GM21423 (cell line): Measurements from ENCODE around the gene SEMA6D.

ENCODE experiments used
- ATAC-seq: cut with Tn5 transposase; IDR thresholded peaks from one replicate; pipeline ENCODE4 v1.9.1; 2021; ENCODE audit warnings: mild to moderate bottlenecking, moderate library complexity; ENCODE audit not compliant: unreplicated experiment

Gene SEMA6D

GRCh38 chr15:47741907-47742306 is 24.6 kb downstream of the SEMA6D start:
- no peak for ATAC-seq

DNA sequence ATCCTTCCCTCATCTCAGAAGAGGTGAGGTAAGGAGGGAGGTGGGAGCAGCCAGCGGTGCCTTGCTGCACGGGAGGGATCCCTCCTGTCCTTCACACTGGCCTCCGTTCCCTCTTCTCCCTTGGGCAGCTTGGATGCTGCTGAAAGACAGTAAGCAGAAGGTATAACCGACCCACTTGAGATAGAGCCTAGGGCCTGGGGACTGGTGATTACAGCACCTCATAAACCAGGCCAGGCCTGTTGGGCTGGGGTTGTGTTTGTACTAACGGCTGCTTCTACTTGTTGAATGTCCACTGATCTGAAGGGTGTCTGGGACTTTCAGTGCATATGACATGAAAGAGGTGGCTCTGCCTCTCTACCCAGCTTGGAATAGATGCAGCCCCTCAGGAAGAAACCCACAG is 25.0 kb downstream of the SEMA6D start:
- no peak for ATAC-seq

GRCh38 chr15:47742742-47743141 is 25.4 kb downstream of the SEMA6D start:
- ATAC-seq, result no peak

GRCh38 chr15:47743385-47743784 is 26.1 kb downstream of the SEMA6D start:
- no peak for ATAC-seq

DNA sequence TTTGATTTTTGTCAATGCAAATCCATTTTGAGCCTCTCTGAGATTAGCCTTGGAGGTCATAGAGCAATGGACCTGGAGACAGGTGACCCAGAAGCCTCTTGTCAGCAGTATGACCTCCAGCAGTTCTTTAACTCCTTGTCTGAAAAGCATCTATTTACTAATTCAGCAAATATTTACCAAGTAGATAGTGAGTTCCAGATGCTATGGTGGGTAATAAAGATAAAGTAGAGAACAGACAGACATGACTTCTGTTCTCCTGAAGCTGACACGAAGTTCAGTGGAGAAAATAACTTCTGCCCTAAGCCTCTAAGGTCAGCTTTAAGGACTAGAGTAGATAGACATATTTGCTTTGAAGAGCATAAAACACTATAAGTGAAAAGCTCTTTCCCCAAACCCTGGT is 26.6 kb downstream of the SEMA6D start:
- no peak for ATAC-seq

DNA sequence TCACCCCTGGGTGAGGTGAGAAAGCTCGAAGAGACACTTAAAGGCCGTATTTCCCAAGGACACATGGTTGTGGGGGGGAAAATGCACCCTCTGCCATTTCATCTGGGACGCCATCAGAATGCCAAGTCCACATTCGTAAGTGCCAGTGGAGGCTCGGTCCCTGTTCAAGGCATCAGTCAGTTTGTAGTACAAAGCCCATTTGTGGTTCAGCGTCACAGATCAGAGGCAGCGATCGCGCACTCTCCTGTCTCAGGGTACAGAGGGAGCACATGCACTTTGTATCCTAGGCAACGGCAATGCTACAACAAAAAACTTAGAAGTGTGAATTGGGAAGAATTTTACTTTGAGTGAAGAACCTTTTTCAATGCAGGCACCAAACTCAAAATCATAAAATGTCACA is 27.2 kb downstream of the SEMA6D start:
- no peak for ATAC-seq

- no peak for ATAC-seq
Observed at GRCh38 chr15:47744973-47745372, 27.7 kb downstream of the SEMA6D start.

DNA sequence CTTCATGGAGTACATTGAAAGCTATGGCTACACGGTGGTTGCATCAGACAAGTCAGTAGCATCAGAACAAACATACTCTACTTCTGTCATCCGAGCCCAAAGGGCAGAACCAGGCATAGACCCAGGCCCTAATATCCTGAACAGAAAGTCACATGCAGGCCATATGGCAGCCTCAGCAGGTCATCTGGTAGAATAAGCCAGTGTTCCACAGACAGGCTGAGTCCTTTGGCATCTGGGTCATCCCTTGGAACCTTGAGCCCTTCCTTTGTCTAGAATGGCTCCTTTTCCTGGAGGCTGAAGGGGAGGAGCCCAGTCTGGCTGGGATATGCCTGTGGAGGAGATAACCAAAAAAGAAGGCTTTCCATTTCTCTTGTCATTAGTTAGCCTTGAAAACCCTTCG is 29.2 kb downstream of the SEMA6D start:
- ATAC-seq, result no peak

DNA sequence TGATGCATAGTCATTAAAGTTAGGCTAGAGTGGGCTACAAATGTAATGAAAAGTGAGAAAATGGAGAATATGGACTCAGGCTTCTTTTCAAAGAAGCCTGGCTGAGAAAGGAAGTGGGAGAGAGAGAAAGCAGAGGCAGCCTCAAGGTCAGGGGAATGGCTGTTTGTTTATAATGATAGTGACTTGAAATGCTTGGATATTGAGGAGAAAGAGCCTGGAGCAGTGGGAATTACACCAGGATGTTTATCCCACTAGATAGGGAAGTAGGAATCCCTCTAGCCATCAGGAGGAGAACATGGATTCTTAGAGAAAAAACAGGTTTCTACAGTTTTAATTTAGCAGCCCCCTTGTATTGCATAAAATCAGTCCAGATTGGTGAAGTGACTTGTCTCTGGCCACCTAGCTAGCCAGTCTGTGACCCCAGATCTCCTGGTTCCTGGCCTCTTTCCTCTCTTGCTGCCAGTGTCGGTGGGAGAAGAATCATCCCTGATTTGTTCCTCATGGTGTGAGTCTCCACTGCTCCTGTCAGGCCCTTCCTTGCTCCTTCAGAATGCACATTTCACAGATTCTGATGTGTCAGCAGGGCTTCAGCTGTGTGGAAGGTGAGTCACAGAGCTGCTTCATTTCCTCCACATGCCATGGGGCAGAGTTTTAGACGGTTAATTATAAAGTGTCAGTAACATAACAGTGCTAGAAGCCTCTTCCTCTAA is 32.9 kb downstream of the SEMA6D start:
- ATAC-seq, result no peak

DNA sequence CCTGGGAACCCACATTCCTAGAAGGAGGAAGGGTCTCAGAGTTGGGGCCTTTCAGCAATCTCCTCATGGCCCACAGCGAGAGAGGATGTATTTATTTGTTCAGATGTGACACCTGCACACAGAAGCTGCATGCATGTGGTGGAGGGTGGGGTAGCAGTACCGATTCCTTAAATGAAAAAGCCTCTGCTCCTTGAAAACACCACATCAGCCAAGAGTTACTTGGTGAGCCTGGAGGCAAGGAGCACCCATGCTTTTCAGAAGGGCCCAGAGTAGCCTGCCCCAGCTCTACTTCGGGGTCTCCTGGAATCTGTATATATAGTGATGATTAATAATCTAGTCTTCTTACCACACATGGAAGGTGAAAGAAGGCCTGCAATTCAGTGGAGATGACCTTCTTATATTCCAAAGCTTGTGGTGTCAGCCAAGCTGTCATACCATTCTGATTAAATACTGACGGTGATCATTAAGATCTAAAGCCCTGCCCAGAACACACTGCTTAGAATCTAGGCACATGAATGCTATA is 33.5 kb downstream of the SEMA6D start:
- no peak for ATAC-seq

DNA sequence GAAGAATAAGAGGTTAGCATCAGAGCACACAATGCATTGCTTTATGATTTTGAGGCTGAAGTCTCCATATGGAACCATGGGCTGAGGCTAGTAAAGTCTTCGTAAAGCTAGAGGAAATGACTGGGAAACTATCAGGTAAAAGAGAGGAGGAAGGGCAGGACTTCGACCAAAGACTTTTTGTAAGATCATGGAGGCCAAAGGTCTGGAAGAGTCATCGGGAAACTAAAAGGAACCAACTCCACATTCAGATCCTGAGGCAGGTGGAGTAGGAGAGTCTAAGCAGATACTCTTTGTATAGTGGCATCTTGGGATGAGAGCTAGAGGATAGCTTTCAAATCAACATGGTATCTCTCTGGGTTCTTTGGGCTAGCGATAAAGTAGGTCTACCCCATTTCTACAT is 36.3 kb downstream of the SEMA6D start:
- ATAC-seq, result no peak

DNA sequence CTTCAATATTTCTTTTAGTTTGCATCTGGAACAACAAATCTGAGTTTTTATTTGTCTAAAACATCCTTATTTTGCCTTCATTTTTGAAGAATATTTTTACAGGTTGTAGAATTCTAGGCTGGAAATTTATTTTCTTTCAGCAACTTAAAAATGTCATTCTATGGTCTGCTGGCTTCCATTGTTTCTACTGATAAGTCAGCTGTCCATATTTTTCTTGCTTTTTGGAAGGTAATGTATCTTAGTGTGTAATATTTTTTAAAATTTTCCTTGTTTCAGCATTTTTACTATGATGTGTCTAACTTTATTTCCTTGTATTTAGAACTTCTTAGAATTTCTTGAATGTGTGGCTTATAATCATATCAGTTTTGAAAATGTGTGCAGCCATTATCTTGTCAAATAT is 37.0 kb downstream of the SEMA6D start:
- no peak for ATAC-seq

DNA sequence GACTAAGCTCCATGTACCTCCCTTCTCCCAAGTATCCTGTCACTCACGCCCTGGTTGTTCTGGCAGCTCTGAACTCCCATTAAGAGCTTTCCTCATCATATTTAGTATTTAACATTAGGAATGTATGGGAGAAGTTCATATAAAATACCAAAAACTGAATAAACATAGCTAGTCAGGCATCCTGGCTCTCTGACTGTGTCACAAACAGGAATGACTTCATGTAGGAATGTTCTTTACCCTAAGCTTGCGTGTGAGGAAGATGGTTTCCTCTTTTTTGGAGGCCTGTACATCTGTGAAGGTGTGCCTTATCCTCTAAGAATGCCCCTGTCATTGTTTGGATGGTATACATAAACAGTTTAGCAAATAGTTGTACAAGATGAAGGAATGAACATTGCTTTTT is 38.6 kb downstream of the SEMA6D start:
- ATAC-seq, result no peak

GRCh38 chr15:47756872-47757271 is 39.6 kb downstream of the SEMA6D start:
- ATAC-seq, result no peak

DNA sequence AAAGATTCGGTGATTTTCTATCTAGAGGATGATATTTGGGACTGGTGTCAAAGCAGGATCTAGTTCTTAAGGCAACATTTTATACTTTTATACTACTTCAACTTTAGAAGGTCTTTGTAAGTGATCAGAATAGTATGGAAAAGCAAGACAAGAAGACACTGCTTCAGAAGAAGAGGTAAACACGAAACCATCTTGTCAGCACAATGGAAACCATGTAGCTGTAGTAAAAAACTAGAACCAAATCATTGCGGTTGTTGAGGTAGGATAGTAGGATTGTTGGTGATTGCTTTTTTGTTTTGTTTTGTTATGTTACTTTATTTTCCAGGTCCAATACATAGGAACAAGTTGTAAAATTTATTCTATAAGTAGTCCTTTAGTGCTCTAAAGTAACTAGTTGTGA is 40.0 kb downstream of the SEMA6D start:
- no peak for ATAC-seq

- ATAC-seq, result no peak
Observed at GRCh38 chr15:47762621-47763020, 45.3 kb downstream of the SEMA6D start.

DNA sequence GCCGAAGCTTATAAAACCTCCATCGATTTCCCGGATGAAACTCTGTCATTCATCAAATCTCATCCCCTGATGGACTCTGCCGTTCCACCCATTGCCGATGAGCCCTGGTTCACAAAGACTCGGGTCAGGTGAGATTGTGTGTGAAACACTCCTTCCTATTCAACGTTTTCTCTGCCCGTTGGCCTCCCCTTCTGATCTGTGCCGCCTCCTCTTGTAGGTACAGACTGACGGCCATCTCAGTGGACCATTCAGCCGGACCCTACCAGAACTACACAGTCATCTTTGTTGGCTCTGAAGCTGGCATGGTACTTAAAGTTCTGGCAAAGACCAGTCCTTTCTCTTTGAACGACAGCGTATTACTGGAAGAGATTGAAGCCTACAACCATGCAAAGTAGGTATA is 47.4 kb downstream of the SEMA6D start:
- ATAC-seq, result no peak

DNA sequence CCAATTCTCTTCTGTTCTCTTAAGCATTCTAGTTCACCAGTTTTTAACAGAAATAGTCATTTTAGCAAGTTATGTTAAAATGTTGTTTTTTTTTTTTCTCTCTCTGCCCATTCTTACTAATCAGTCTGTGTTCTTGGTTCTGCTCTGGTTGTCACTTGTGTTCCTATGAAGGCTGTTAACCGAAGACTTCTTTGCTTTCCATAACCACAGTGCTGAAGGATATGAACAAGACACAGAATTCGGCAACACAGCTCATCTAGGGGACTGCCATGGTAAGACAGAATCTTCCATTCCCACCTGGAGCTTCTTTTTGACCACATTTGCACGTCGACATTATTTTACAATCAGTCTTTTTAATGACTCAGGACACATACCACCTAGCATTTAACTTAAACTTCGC is 49.1 kb downstream of the SEMA6D start:
- no peak for ATAC-seq

DNA sequence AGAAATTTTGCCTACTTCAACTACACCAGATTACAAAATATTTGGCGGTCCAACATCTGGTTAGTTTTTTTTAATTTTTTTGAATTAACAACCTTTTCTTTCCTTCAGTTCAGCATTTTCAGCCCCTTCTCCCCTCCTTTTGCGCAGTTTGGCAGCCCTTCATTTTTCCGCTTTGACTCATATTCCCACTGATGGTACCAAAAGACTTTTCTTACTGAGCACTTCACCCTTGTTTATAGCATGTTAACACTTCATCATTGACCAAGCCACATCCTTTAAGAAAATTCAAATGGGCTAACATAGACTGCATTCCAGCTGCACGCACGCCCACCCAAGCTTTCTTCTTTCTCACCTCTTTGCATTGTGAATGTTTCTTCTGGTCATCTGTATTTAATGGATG is 49.7 kb downstream of the SEMA6D start:
- no peak for ATAC-seq

- ATAC-seq, result no peak
Observed at GRCh38 chr15:47768735-47769134, 51.4 kb downstream of the SEMA6D start.

- ATAC-seq, result no peak
Observed at GRCh38 chr15:47769166-47769565, 51.9 kb downstream of the SEMA6D start.

DNA sequence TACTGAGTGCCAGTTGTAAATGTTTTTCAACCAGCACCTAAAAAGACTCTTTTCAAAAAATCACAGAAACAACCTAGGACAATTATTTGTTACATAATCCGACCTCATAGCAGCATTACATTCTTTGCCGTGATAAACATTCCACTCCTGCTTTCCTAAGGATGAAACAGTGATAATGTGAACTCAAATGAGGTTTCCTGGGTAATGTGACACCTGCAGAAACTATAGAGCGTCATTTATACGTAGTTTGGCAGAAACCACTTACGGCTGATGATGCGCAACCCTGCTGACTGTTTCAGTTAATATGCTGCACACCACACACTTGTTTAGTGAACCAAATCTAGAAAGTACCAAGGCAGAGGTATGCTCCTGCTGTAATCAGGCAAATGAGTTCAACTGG is 55.8 kb downstream of the SEMA6D start:
- no peak for ATAC-seq

DNA sequence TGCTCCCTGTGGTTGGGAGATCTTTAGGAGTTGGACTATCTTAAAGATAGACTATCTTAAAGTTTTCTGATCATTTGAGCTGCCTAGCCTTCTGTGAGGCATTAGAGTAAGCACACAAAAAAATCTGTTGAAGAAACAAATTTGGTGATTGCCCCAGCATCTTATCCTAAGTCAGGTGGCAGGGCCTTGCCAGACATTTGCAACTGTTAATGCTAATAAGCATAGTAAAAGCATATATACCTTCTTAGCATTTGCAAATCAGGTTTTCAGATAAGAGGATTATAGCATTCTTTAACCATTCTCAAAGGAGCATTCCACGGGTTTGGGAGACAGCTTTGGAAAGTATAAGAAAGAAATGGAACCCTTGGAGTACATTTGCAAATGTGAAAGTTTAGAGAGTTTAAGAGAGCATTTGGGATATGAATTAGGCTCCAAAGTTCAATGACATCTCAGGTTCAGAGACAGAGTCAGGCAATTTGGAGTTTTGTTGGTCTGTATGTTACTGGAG is 61.0 kb downstream of the SEMA6D start:
- ATAC-seq, result no peak
